Fibroblast of lung (primary cell): ENCODE data around the gene RMRP. TPM values are rescaled to one million over a fixed set of nuclear protein-coding genes. Genes with fewer than 3 reads are reported as not detected.
"Not testable (repeated sequence)": the region's sequence is repeated elsewhere in the genome, so short reads cannot be mapped to it uniquely, and the experiment has no call there.

Experiments
- DNase-seq, 2 donors: peaks; one replicate each; pipeline versions ENCODE4 v3.0.0 to v3.0.0-alpha.2; 2010; ENCODE audit warnings: low read depth in 2 of 2
- H2AFZ ChIP-seq: 2 replicates; pipeline ENCODE4 v1.5.1; 2012; ENCODE audit warnings: low read length, control low read depth, inconsistent platforms
- H3K27ac ChIP-seq: 2 replicates; pipeline ENCODE4 v1.5.1; 2011; ENCODE audit warnings: low read length, control low read depth; ENCODE audit not compliant: insufficient read depth
- H3K27me3 ChIP-seq: 2 replicates; pipeline ENCODE4 v1.5.1; 2011; ENCODE audit warnings: mild to moderate bottlenecking, low read length; ENCODE audit not compliant: control insufficient read depth, insufficient read depth
- H3K36me3 ChIP-seq: 2 replicates; pipeline ENCODE4 v1.5.1; 2011; ENCODE audit warnings: low read length; ENCODE audit not compliant: control insufficient read depth, insufficient read depth
- H3K4me1 ChIP-seq: 2 replicates; pipeline ENCODE4 v1.5.1; 2011; ENCODE audit warnings: low read length; ENCODE audit not compliant: control insufficient read depth, insufficient read depth; ENCODE audit errors: extremely low read depth
- H3K4me2 ChIP-seq: 2 replicates; pipeline ENCODE4 v1.5.1; 2011; ENCODE audit warnings: low read length, control low read depth; ENCODE audit not compliant: insufficient read depth; ENCODE audit errors: extremely low read depth
- H3K4me3 ChIP-seq, 4 experiments: fragments of 200-600 bp in 1 of 4; sonication (generic) in 1 of 4; replicated peaks in 1 of 4; 2 replicates each; pipeline ENCODE4 v1.5.1; 2011 to 2016; ENCODE audit warnings: low read length in 4 of 4, low read depth in 3 of 4, mild to moderate bottlenecking in 3 of 4, control low read depth in 2 of 4, inconsistent platforms in 1 of 4, mixed read lengths in 1 of 4; ENCODE audit not compliant: insufficient read depth in 1 of 4; ENCODE audit errors: control extremely low read depth in 1 of 4
- H3K79me2 ChIP-seq: 2 replicates; pipeline ENCODE4 v1.5.1; 2012; ENCODE audit warnings: mild to moderate bottlenecking, low read length, inconsistent platforms; ENCODE audit not compliant: control insufficient read depth, insufficient read depth
- H3K9ac ChIP-seq: 2 replicates; pipeline ENCODE4 v1.5.1; 2011; ENCODE audit warnings: mild to moderate bottlenecking, low read length, control low read depth; ENCODE audit not compliant: insufficient read depth
- H3K9me3 ChIP-seq: 2 replicates; pipeline ENCODE4 v1.5.1; 2012; ENCODE audit warnings: low read depth, low read length; ENCODE audit not compliant: control insufficient read depth, insufficient read depth
- H4K20me1 ChIP-seq: 2 replicates; pipeline ENCODE4 v1.5.1; 2011; ENCODE audit warnings: low read length; ENCODE audit not compliant: control insufficient read depth, insufficient read depth; ENCODE audit errors: extremely low read depth
- EZH2 ChIP-seq: IDR thresholded peaks from 2 replicates; pipeline ENCODE4 v1.5.1; 2012; ENCODE audit warnings: low read length, control low read depth, mild to moderate bottlenecking; ENCODE audit errors: missing control alignments
- polyA plus RNA-seq, 2 donors: library from polyadenylated mRNA; depleted of rRNA in 1 of 2; stranded (reverse) in 1 of 2; unstranded in 1 of 2; fragments of >200 nt; gene quantifications; 2 replicates each; pipeline ENCODE4 v1.2.1, GENCODE V29; 2011 to 2012; ENCODE audit warnings: missing spikeins in 1 of 2
- total RNA-seq: library from RNA; depleted of rRNA; stranded (reverse); fragments of >200 nt; gene quantifications from 2 replicates; pipeline ENCODE4 v1.2.1, GENCODE V29; 2014
- TF ChIP-seq, protein P1 (sequence below), 2 donors: IDR thresholded peaks in 1 of 2; conservative IDR thresholded peaks in 1 of 2; 1 replicate in 1 of 2; 2 replicates in 1 of 2; pipeline ENCODE4 v1.5.1; 2011 to 2012; ENCODE audit warnings: low read length in 2 of 2, control low read depth in 1 of 2, inconsistent platforms in 1 of 2, low read depth in 1 of 2, mild to moderate bottlenecking in 1 of 2

The RMRP gene
- total and polyA plus RNA-seq, 2 donors (not counting 1 experiment from before 2014, with no cell fraction given), result 110 to 67,954 TPM

DNA sequence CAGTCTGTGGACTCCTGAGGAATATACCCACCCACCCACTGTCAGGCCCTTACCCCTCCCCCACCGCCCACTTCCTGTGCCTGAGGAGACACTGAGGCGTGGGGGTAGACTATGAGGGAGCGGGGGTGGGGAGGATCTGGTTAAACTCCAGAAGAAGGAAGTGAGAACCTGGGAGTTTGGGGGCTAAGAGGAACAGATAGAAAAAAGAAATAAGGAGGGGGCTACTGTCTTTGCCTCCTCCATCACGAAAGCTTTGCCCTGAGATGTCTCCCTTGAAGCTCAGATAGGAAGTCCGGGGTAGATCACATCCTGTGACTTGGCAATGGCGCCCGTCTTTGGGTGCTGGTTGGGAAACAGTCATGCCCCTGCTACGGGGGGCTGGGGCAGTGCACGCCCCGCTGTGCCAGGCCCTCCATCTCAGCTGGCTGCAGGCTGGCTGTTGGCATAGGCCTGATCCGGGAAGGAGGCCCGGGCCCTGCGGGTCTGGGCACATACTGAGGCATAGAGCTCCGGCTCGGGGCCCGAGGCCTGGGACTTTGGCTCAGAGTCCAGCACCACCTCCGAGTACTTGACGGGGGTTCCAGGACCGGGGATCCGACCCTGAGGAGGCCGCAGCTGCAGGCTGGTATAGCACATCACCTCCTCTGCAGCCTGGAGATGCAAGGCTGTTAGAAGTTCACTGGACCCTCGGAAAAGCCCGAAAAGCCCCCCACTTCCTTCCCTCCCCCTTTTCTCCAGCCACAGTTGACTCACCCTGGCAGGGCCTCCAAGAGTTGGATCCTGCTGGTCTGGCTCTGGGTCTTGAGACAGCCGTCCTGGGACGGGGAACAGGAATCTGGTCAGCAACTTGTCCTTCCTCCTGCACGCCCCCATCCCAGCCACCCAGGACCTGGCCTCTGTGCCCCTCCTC lies 8.1 kb downstream of the RMRP start:
- peak overlapping the region; percentile 12 for H2AFZ ChIP-seq
- H4K20me1 ChIP-seq, result no peaks in the 10 kb centered on the region
- H3K4me1 ChIP-seq, result peaks cover 5% of the 10 kb centered on the region
- H3K27ac ChIP-seq, result no peak overlapping the region
- TF ChIP-seq, protein P1, sequence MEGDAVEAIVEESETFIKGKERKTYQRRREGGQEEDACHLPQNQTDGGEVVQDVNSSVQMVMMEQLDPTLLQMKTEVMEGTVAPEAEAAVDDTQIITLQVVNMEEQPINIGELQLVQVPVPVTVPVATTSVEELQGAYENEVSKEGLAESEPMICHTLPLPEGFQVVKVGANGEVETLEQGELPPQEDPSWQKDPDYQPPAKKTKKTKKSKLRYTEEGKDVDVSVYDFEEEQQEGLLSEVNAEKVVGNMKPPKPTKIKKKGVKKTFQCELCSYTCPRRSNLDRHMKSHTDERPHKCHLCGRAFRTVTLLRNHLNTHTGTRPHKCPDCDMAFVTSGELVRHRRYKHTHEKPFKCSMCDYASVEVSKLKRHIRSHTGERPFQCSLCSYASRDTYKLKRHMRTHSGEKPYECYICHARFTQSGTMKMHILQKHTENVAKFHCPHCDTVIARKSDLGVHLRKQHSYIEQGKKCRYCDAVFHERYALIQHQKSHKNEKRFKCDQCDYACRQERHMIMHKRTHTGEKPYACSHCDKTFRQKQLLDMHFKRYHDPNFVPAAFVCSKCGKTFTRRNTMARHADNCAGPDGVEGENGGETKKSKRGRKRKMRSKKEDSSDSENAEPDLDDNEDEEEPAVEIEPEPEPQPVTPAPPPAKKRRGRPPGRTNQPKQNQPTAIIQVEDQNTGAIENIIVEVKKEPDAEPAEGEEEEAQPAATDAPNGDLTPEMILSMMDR (conservative IDR thresholded peaks at IDR 0.05 in 1 of 2, IDR thresholded peaks at IDR 0.05 in 1 of 2; ENCODE audit: low read depth in 1 of 2, low read length in 2 of 2), result no peak
- TF ChIP-seq EZH2, result no peak
- H3K4me2 ChIP-seq, result no peak overlapping the region
- no peaks in the 10 kb centered on the region for H3K79me2 ChIP-seq
- no peak overlapping the region for H3K9ac ChIP-seq
- no peak for DNase-seq
- no peaks in the 10 kb centered on the region for H3K36me3 ChIP-seq
- no peak overlapping the region for H3K4me3 ChIP-seq
- H3K27me3 ChIP-seq, result no peaks in the 10 kb centered on the region
- no peaks in the 10 kb centered on the region for H3K9me3 ChIP-seq

DNA sequence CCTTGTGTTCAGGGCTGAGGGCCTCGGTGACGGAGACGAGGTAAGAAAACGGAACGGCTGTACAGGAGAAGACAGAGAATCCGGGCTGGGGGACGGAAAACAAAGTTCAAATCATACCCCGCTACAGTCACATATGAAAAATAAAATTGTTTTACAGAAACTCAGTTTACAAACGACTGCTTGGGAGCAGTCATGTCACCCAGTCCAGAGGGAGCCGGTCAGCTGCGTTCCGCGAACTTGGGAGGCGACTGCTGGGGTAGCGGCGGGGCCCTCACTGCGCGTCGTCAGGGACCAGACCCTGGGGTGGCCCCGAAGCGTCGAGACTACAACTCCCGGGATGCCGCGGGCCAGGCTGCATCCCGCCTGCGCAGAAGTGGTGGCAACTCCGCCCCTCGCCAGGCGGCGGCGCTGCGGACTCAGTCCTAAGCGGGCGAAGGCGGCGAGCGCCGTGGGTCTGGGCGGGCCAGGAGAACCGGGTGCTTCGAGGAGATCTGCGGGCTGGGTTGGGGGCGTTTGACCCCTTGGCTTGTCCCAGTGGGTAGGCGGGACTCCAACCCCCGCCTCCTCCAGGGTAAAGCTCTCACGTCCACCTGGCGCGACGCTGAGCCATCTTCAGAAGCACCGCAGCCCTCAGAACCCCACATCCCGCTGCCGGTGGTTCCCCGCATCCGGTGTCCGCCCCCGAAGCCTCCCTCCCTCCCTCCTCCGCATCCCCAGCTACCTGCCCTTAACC lies 11.1 kb downstream of the RMRP start:
- TF ChIP-seq, protein P1 (conservative IDR thresholded peaks at IDR 0.05 in 1 of 2, IDR thresholded peaks at IDR 0.05 in 1 of 2; ENCODE audit: low read depth in 1 of 2, low read length in 2 of 2), result peak; percentile 73 to 82
- no peak for TF ChIP-seq EZH2

DNA sequence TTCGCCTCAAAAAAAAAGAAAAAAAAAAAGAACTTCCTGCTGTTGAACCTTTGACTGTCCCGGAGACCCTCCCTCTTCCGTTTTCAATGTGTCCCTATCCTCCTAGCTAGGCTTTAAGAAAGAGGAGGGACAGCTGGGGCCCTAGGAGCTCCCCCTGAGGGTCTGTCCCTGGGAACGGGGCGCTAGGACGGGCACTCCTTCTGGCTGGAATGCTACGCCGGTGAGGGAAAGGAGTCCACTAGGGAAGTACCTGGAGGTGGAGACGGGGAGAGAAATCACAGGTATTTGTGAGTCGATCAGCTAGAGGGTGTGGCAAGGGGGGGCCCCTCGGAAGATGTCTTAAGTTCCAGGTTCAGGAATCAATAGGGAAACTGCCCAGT lies 11.7 kb downstream of the RMRP start:
- DNase-seq, result no peak
- peak overlapping the region; percentile 69 to 84 (median 70) for H3K4me3 ChIP-seq
- TF ChIP-seq, protein P1 (conservative IDR thresholded peaks at IDR 0.05 in 1 of 2, IDR thresholded peaks at IDR 0.05 in 1 of 2; ENCODE audit: low read depth in 1 of 2, low read length in 2 of 2), result peak in 1 of 2 donors; percentile 19
- TF ChIP-seq EZH2, result no peak
- no peaks in the 10 kb centered on the region for H3K27me3 ChIP-seq
- H4K20me1 ChIP-seq, result no peaks in the 10 kb centered on the region
- H2AFZ ChIP-seq, result peak overlapping the region; percentile 83
- H3K4me1 ChIP-seq, result peaks cover 2% of the 10 kb centered on the region
- H3K9ac ChIP-seq, result peak overlapping the region; percentile 76
- H3K79me2 ChIP-seq, result no peaks in the 10 kb centered on the region
- no peaks in the 10 kb centered on the region for H3K36me3 ChIP-seq
- peak overlapping the region; percentile 96 for H3K4me2 ChIP-seq
- no peaks in the 10 kb centered on the region for H3K9me3 ChIP-seq
- H3K27ac ChIP-seq, result peak overlapping the region; percentile 66

More for the DNA sequence above, 11.1 kb downstream of the RMRP start:
- Histone ChIP-seq H3K27ac (peak overlapping the region; percentile 66), H3K9ac (peak overlapping the region; percentile 76), H4K20me1 (no peaks in the 10 kb centered on the region), H3K27me3 (no peaks in the 10 kb centered on the region), H3K4me2 (peak overlapping the region; percentile 96), H3K79me2 (no peaks in the 10 kb centered on the region), H3K4me3 (peak overlapping the region; percentile 69 to 84 (median 70)), H3K9me3 (no peaks in the 10 kb centered on the region), H2AFZ (peak overlapping the region; percentile 83), H3K36me3 (no peaks in the 10 kb centered on the region), H3K4me1 (peaks cover 2% of the 10 kb centered on the region)
- DNase-seq, result peak; percentile 80 to 88

DNA sequence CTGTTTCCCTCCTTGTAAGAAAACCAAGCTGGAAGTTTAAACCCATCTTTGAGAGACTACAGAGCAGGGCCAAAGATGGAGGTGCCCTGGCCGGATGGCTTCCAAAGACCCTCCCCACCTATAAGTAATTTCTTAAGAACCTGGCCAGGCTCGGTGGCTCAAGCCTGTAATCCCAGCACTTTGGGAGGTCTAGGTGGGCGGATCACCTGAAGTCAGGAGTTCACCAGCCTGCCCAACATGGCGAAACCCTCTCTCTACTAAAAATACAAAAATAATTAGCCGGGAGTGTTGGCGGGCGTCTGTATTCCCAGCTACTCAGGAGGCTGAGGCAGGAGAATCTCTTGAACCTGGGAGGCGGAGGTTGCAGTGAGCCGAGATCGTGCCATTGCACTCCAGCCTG lies 12.1 kb downstream of the RMRP start:
- not testable (repeated sequence) for H2AFZ ChIP-seq, H3K4me1 ChIP-seq, H4K20me1 ChIP-seq, H3K4me2 ChIP-seq, DNase-seq, H3K79me2 ChIP-seq, H3K9ac ChIP-seq, H3K27ac ChIP-seq, H3K9me3 ChIP-seq, H3K27me3 ChIP-seq, H3K36me3 ChIP-seq
- peak overlapping the region in 3 of 4 experiments; percentile 69 to 84 (median 70) for H3K4me3 ChIP-seq
